Transverse colon (tissue), 4 donors: ENCODE data around the gene PTH1R.

Source experiments
- CTCF ChIP-seq, 5 experiments: fragments of 200-600 bp in 3 of 5; fragments of 450-650 bp in 2 of 5; sonication (generic) in 3 of 5; IDR thresholded peaks; 1 replicate in 2 of 5; 2 replicates in 3 of 5; pipeline ENCODE4 v1.5.1; 2016 to 2017; ENCODE audit warnings: antibody characterized with exemption in 5 of 5, inconsistent platforms in 3 of 5, mild to moderate bottlenecking in 2 of 5, moderate library complexity in 1 of 5
- POLR2A ChIP-seq: fragments of 450-650 bp; IDR thresholded peaks from one replicate; pipeline ENCODE4 v1.6.1; 2016; ENCODE audit warnings: antibody characterized with exemption, mild to moderate bottlenecking, moderate library complexity
- POLR2AphosphoS5 ChIP-seq, 3 donors: sonication (generic); formaldehyde crosslinking; IDR thresholded peaks; one replicate each; pipeline ENCODE4 v1.6.1; 2016; ENCODE audit warnings: antibody characterized with exemption in 3 of 3

- TF ChIP-seq CTCF (IDR thresholded peaks at IDR 0.05) (no peak), POLR2A (no peak), POLR2AphosphoS5 (IDR thresholded peaks at IDR 0.05) (no peak)
These were observed 69.5 kb downstream of the PTH1R start for GRCh38 chr3:46946856-46947545.
